GM12878 (cell line): Measurements from ENCODE around the gene TROAP. TPM values are rescaled to one million over a fixed set of nuclear protein-coding genes. Genes with fewer than 3 reads are reported as not detected.

Source experiments
- ATAC-seq: fragments of 200-7000 bp; cut with Tn5 transposase; 3 replicates; pipeline ENCODE4 v1.9.1; 2020; ENCODE audit warnings: mild to moderate bottlenecking, moderate library complexity
- BruUV-seq: library from RNA; stranded (reverse); fragments of 400-500 nt; replicated peaks from 2 replicates; lab custom pipeline; 2021; lab: Mats Ljungman, UMichigan
- CTCF ChIA-PET: fragments of 300-600 bp; sonication (Branson Sonifier 250); formaldehyde crosslinking; extraction: SDS; loops from one replicate; lab custom pipeline; 2021; ENCODE audit warnings: inconsistent platforms; lab: Yijun Ruan, JAX
- POLR2A ChIA-PET: fragments of 350-600 bp; formaldehyde crosslinking; extraction: SDS; loops from one replicate; lab custom pipeline; 2021; ENCODE audit warnings: inconsistent platforms; lab: Charles Lee
- RAD21 ChIA-PET: fragments of 300-600 bp; sonication (Branson Sonifier 250); formaldehyde crosslinking; loops from one replicate; lab custom pipeline; 2023; ENCODE audit warnings: antibody characterized with exemption; ENCODE audit not compliant: unreplicated experiment; lab: Charles Lee
- SMC1A ChIA-PET: fragments of 300-600 bp; sonication (Branson Sonifier 250); formaldehyde crosslinking; loops from one replicate; lab custom pipeline; 2023; ENCODE audit not compliant: unreplicated experiment, uncharacterized antibody; lab: Charles Lee
- DNase-seq: peaks from one replicate; pipeline ENCODE4 v3.0.0-alpha.2; 2011; ENCODE audit warnings: low read depth, low spot score
- FAIRE-seq: peaks from 3 replicates; lab custom pipeline; 2011; peaks lifted over from hg19 to GRCh38; lab: Jason Lieb, UNC
- H2AFZ ChIP-seq: 2 replicates; pipeline ENCODE4 v1.6.0; 2011; ENCODE audit warnings: low read depth, low read length, control low read depth; ENCODE audit not compliant: control insufficient read depth
- H3K27ac ChIP-seq: 2 replicates; pipeline ENCODE4 v1.5.1; 2011; ENCODE audit warnings: control low read depth; ENCODE audit not compliant: control insufficient read depth, insufficient read depth
- H3K27me3 ChIP-seq, 2 experiments: replicated peaks in 1 of 2; 2 replicates each; pipeline versions ENCODE4 v1.6.0 to v1.6.1; 2011; ENCODE audit warnings: low read length in 1 of 2; ENCODE audit not compliant: control insufficient read depth in 2 of 2, insufficient read depth in 2 of 2
- H3K36me3 ChIP-seq, 2 experiments: 2 replicates each; pipeline ENCODE4 v1.5.1; 2011; ENCODE audit warnings: low read length in 1 of 2; ENCODE audit not compliant: control insufficient read depth in 2 of 2, insufficient read depth in 2 of 2
- H3K4me1 ChIP-seq: 2 replicates; pipeline ENCODE4 v1.6.1; 2011; ENCODE audit warnings: mild to moderate bottlenecking, low read length, moderate library complexity, mixed read lengths; ENCODE audit not compliant: control insufficient read depth, insufficient read depth
- H3K4me2 ChIP-seq: 2 replicates; pipeline ENCODE4 v1.6.0; 2011; ENCODE audit warnings: control low read depth; ENCODE audit not compliant: control insufficient read depth, insufficient read depth
- H3K4me3 ChIP-seq: fragments of 200-600 bp; sonication (generic); 2 replicates; pipeline ENCODE4 v1.5.1; 2016
- H3K79me2 ChIP-seq: 2 replicates; pipeline ENCODE4 v1.6.0; 2011; ENCODE audit warnings: low read length; ENCODE audit not compliant: control insufficient read depth, insufficient read depth
- H3K9ac ChIP-seq: 2 replicates; pipeline ENCODE4 v1.8.0; 2011; ENCODE audit warnings: low read length, control low read depth, mixed read lengths; ENCODE audit not compliant: control insufficient read depth, insufficient read depth
- H3K9me3 ChIP-seq: replicated peaks from 3 replicates; pipeline ENCODE4 v1.5.1; 2011; ENCODE audit warnings: mild to moderate bottlenecking, low read length; ENCODE audit not compliant: control insufficient read depth, insufficient read depth
- H4K20me1 ChIP-seq: 2 replicates; pipeline ENCODE4 v1.6.0; 2011; ENCODE audit not compliant: control insufficient read depth, insufficient read depth
- POLR2A ChIP-seq: IDR thresholded peaks from 2 replicates; pipeline ENCODE4 v1.6.1; 2011; ENCODE audit warnings: low read depth, mild to moderate bottlenecking, low read length
- WGBS: methylation state at CpG from one replicate; pipeline ENCODE4 v1.1.6; 2016; ENCODE audit warnings: low lambda C conversion rate; ENCODE audit not compliant: insufficient replicate concordance, insufficient coverage; ENCODE audit errors: missing lambda C conversion rate; 5-methylcytosine and 5-hydroxymethylcytosine counted together
- in situ Hi-C: fragments of 300-500 bp; cut with MboI; formaldehyde crosslinking; loops from 9 replicates; pipeline ENCODE4 v1.14.3; 2018; ENCODE audit warnings: mixed read lengths
- intact Hi-C: fragments of 100-400 bp; cut with micrococcal nuclease; formaldehyde crosslinking; loops from one replicate; pipeline ENCODE4 v1.14.2; 2022; ENCODE audit not compliant: unreplicated experiment
- polyA plus RNA-seq, 11 experiments: library from polyadenylated mRNA; depleted of rRNA in 4 of 11; unstranded in 6 of 11; stranded (reverse) in 5 of 11; fragments of >200 nt; fragmentation: Nextera tagmentation in 4 of 11; fragmentation: Illumina TruSeq in 1 of 11; extraction: Ambion mirVana in 4 of 11; extraction: Trizol in 1 of 11; gene quantifications; 1 replicate in 1 of 11; 2 replicates in 10 of 11; pipeline versions ENCODE4 v1.2.1 to v1.2.3, GENCODE V29; 2011 to 2016; ENCODE audit warnings: inconsistent platforms in 2 of 11, missing spikeins in 2 of 11, low read depth in 1 of 11
- total RNA-seq, 4 experiments: library from RNA; depleted of rRNA in 3 of 4; stranded (reverse); fragments of >200 nt in 3 of 4; fragmentation: Illumina TruSeq in 1 of 4; extraction: Trizol in 1 of 4; gene quantifications; 2 replicates each; pipeline versions ENCODE4 v1.2.1 to v1.2.3, GENCODE V29; 2013 to 2021
- TF ChIP-seq, protein P1 (sequence below): fragments of 450-650 bp; formaldehyde crosslinking; IDR thresholded peaks from 2 replicates; pipeline ENCODE4 v1.4.0; 2022; ENCODE audit warnings: mild to moderate bottlenecking, moderate library complexity

Gene TROAP
- total and polyA plus RNA-seq, 10 of the 15 experiments (the other 5 are each of a cell fraction or from before 2014, with no cell fraction given) = 26.8 to 93.7 (median 52.6) TPM

DNA sequence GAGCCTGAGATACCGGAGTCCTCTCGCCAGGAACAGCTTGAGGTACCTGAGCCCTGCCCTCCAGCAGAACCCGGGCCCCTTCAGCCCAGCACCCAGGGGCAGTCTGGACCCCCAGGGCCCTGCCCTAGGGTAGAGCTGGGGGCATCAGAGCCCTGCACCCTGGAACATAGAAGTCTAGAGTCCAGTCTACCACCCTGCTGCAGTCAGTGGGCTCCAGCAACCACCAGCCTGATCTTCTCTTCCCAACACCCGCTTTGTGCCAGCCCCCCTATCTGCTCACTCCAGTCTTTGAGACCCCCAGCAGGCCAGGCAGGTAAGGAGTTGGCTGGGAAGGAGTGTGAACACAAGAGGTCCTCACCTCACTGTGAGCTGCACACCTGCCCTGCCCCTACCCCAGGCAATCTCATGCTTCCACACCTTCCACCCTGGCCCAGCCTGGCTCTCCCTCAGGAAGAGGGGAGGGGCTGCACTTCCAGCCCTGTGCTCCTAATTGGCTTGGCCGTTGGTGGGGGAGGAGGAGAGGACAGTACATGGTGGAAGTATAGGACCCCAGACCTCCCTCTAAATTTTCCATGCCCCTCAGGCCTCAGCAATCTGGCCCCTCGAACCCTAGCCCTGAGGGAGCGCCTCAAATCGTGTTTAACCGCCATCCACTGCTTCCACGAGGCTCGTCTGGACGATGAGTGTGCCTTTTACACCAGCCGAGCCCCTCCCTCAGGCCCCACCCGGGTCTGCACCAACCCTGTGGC lies 7.8 kb downstream of the TROAP start:
- Histone ChIP-seq H3K4me1 (no peaks in the 10 kb centered on the region), H3K9ac (no peak overlapping the region), H3K9me3 (no peaks in the 10 kb centered on the region; the same call in 2 of the 3 replicates), H3K36me3 (peaks cover 7 to 16% of the 10 kb centered on the region in 2 experiments; a peak in 3 of 4 replicates), H3K27ac (no peak overlapping the region), H3K27me3 (peaks cover 3 to 7% of the 10 kb centered on the region in 2 experiments), H3K4me3 (no peak overlapping the region), H2AFZ (no peak overlapping the region), H3K79me2 (no peaks in the 10 kb centered on the region), H4K20me1 (no peaks in the 10 kb centered on the region), H3K4me2 (no peak overlapping the region)
- ChIA-PET SMC1A (interaction anchor here (0.6 to 3.2 kb wide), 13 partner anchors 8 to 289 kb away, joined by 3 to 30 read pairs (median 4); partner anchors contain the start of genes DNAJC22 and TROAP), RAD21 (interaction anchor here (0.6 to 2.3 kb wide), 14 partner anchors 8 to 293 kb away, joined by 3 to 33 read pairs (median 5); partner anchors contain the start of genes DNAJC22, PRPF40B and TROAP), POLR2A (interaction anchor here (1.4 to 1.9 kb wide), 2 partner anchors 8 to 11 kb away, joined by 9 read pairs; partner anchors contain the start of gene TROAP), CTCF (interaction anchor here (0.6 to 4.3 kb wide), 25 partner anchors 8 to 379 kb away, joined by 3 to 72 read pairs (median 5); partner anchors contain the start of genes DNAJC22, PRPH, SPATS2 and TROAP)
- DNase-seq (no peak), FAIRE-seq (no peak), ATAC-seq (no peak)
- in situ Hi-C loops = no loop called here
- 87% methylated on average over 14 of the region's 14 CpGs for WGBS
- intact Hi-C loops = no loop called here
- TF ChIP-seq POLR2A = 0 out of 2 replicates have a peak, but pooled peaks have one; percentile 37
- TF ChIP-seq, protein P1, sequence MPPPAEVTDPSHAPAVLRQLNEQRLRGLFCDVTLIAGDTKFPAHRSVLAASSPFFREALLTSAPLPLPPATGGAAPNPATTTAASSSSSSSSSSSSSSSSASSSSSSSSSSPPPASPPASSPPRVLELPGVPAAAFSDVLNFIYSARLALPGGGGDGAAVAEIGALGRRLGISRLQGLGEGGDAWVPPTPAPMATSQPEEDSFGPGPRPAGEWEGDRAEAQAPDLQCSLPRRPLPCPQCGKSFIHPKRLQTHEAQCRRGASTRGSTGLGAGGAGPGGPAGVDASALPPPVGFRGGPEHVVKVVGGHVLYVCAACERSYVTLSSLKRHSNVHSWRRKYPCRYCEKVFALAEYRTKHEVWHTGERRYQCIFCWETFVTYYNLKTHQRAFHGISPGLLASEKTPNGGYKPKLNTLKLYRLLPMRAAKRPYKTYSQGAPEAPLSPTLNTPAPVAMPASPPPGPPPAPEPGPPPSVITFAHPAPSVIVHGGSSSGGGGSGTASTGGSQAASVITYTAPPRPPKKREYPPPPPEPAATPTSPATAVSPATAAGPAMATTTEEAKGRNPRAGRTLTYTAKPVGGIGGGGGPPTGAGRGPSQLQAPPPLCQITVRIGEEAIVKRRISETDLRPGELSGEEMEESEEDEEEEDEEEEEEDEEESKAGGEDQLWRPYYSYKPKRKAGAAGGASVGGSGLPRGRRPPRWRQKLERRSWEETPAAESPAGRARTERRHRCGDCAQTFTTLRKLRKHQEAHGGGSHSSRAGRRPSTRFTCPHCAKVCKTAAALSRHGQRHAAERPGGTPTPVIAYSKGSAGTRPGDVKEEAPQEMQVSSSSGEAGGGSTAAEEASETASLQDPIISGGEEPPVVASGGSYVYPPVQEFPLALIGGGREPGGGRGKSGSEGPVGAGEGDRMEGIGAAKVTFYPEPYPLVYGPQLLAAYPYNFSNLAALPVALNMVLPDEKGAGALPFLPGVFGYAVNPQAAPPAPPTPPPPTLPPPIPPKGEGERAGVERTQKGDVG = no peak
- BruUV-seq = no TSS peak
